ENCODE measurements around the gene MAMDC4.

Gene MAMDC4

DNA sequence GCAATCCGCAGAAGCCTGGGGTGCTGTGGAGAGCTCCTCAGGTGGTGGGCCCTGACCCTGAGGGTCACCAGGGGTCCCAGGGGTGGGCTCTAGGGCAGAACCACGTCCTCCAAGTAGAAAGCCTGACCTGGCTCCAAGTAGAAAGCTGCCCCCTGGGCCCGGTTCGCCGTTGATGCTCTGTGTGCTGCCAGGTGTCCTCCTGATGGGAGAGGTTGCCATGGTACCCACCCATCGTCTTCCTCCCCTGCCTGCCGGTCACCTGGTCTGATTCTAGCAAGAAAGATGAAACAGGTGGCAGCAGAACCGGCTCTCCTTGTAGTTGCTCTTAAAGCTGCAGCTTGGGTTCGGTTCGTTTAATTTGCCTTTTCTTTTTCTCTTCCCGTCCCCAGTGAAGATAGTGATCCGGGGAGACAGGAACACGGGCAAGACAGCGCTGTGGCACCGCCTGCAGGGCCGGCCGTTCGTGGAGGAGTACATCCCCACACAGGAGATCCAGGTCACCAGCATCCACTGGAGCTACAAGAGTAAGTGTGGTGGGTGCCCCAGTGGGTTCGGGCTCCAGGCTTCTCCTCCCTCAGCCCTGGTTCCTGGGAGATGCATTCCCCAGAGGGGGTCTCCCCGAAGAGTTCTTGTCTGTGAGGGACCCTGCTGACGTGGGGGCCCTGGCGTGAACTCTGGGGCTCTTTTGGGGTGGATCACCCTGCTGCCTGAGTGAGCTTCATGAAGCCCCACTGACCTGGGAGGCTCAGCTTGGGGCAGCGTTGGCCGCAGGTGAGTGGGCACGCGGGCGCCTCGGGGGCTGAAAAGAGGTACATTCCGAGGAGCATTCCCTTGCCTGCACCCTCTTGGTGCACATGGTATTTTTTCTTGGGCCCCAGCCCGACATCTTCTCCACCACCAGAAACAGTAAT is 28.8 kb upstream of the MAMDC4 start:
- TF ChIP-seq ZNF623 (tag by site-specific recombination; IDR thresholded peaks at IDR 0.05) (no peak), ZNF223 (tag by site-specific recombination; IDR thresholded peaks at IDR 0.05) (peak; percentile 70; the same call in 1 of the 2 replicates)
- TF ChIP-seq, protein P1, sequence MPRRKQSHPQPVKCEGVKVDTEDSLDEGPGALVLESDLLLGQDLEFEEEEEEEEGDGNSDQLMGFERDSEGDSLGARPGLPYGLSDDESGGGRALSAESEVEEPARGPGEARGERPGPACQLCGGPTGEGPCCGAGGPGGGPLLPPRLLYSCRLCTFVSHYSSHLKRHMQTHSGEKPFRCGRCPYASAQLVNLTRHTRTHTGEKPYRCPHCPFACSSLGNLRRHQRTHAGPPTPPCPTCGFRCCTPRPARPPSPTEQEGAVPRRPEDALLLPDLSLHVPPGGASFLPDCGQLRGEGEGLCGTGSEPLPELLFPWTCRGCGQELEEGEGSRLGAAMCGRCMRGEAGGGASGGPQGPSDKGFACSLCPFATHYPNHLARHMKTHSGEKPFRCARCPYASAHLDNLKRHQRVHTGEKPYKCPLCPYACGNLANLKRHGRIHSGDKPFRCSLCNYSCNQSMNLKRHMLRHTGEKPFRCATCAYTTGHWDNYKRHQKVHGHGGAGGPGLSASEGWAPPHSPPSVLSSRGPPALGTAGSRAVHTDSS (tag by site-specific recombination; IDR thresholded peaks at IDR 0.05) = 0 out of 2 replicates have a peak, but pooled peaks have one; percentile 45
- ChIA-PET POLR2A (interaction anchor here (0.5 to 1.4 kb wide), 6 partner anchors 12 to 353 kb away, joined by 3 to 13 read pairs (median 4); partner anchors contain the start of gene RABL6), CTCF (interaction anchor here (0.7 to 3.6 kb wide), 6 partner anchors 9 to 124 kb away, joined by 3 to 14 read pairs (median 4); partner anchors contain the start of gene AJM1)
- Histone ChIP-seq H3K4me1 (ENCODE audit: control insufficient read depth, insufficient read depth, low read length) (no peaks in the 10 kb centered on the region), H3K27ac (ENCODE audit: extremely low read depth, low read depth, low read length) (no peak overlapping the region), H3K9me3 (ENCODE audit: control insufficient read depth, insufficient read depth, low read depth, low read length) (no peaks in the 10 kb centered on the region), H3K4me3 (ENCODE audit: low read depth, low read length) (no peak overlapping the region), H3K36me3 (ENCODE audit: control insufficient read depth in 2 of 2, insufficient read depth in 1 of 2, low read length in 2 of 2) (peaks cover 6 to 52% of the 10 kb centered on the region in 2 experiments; a peak in 2 of 3 replicates)

DNA sequence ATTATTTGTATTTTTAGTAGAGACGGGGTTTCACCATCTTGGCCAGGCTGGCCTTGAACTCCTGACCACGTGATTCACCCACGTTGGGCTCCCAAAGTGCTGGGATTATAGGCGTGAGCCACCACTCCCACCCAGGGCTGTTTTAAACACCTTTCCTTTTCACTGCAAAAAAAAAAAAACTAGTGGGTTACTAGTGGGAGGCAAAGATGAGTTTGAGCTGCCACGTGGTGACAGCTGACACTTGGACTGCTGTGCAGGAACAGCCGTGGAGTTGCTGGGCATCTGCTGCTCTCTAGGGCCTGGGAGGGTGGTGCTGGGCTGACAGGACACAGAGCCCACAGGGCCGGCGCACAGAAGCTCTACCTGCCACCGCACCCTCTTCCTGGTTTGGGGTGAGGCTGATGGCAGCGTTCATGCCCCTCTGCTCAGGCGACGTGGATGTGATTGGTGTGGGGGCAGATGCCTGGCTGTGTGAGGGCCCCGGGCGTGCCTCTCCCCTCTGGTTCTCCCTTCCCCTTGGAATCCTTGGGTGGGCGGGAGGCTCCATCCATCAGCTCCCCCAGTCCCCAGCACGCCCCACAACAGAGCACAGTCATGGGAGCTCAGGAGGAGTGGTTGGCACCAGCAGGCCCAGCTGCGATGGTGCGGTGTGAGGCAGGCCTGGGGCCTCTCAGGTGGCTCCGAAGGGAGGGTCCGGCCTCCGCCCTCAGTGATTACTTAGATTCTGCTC is 27.5 kb upstream of the MAMDC4 start:
- TF ChIP-seq SP7 (tag by site-specific recombination; IDR thresholded peaks at IDR 0.05) (no peak), ZFHX2 (tag by site-specific recombination; conservative IDR thresholded peaks at IDR 0.05) (peak; percentile 34; the same call in 1 of the 2 replicates)
- Histone ChIP-seq H3K9me3 (ENCODE audit: control insufficient read depth, insufficient read depth, low read depth, low read length) (no peaks in the 10 kb centered on the region), H3K36me3 (ENCODE audit: control insufficient read depth in 2 of 2, insufficient read depth in 1 of 2, low read length in 2 of 2) (peaks cover 3 to 65% of the 10 kb centered on the region in 2 experiments; a peak in 2 of 3 replicates), H3K27ac (ENCODE audit: extremely low read depth, low read depth, low read length) (no peak overlapping the region), H3K4me3 (ENCODE audit: low read depth, low read length) (no peak overlapping the region), H3K4me1 (ENCODE audit: control insufficient read depth, insufficient read depth, low read length) (no peaks in the 10 kb centered on the region)
- POLR2A ChIA-PET = interaction anchor here (0.5 to 1.4 kb wide), 3 partner anchors 24 to 210 kb away, joined by 3 to 4 read pairs (median 4); no protein-coding TSS in a partner anchor
- CTCF ChIA-PET = interaction anchor here (1.3 to 3.6 kb wide), 2 partner anchors 16 to 18 kb away, joined by 3 to 14 read pairs; partner anchors contain the start of gene AJM1

DNA sequence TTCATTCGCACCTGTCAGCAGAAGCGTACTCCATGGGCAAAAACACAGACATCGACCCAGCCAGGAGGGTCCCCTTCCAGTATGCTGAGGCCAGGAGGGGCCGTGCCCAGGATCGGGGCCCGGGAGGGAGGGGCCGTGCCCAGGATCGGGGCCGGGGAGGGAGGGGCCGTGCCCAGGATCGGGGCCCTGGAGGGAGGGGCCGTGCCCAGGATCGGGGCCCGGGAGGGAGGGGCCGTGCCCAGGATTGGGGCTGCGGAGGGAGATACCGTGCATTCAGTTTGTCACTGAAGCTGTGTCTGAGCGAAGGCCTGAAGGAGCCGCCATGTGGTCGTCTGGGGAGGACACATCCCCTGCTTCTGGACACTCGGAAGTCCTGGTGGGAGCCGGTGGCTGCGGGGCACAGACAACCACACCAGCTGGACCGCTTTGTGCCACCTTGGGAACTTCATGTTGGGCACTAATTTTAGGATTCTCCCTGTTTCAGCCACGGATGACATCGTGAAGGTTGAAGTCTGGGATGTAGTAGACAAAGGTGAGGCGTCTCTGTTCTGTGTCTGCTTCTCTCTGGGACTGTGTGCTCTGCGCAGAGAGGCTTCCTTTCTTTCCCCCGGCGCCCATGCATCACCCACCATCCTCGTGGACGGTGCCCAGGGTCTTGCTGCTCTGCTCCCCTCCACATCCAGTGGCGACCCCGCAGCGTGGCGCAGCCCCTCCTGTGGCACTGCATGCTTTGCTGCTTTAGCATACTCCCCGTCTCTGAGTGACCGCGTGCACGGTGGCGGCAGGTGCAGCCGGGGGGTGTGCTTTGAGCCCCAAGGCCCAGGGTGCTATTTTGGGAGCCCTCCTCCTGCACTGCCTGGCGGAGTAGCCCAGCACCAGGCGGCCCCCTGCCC is 26.6 kb upstream of the MAMDC4 start:
- Histone ChIP-seq H3K4me3 (ENCODE audit: low read depth, low read length) (no peak overlapping the region), H3K36me3 (ENCODE audit: control insufficient read depth in 2 of 2, insufficient read depth in 1 of 2, low read length in 2 of 2) (peaks cover 0 to 74% of the 10 kb centered on the region in 2 experiments; a peak in 2 of 3 replicates), H3K4me1 (ENCODE audit: control insufficient read depth, insufficient read depth, low read length) (no peaks in the 10 kb centered on the region), H3K27ac (ENCODE audit: extremely low read depth, low read depth, low read length) (no peak overlapping the region), H3K9me3 (ENCODE audit: control insufficient read depth, insufficient read depth, low read depth, low read length) (no peaks in the 10 kb centered on the region)
- ChIA-PET POLR2A (interaction anchor here (0.5 kb wide), 2 partner anchors 69 to 209 kb away, joined by 4 read pairs; no protein-coding TSS in a partner anchor), CTCF (interaction anchor here (0.6 to 3.6 kb wide), 4 partner anchors 17 to 120 kb away, joined by 3 to 14 read pairs (median 3); partner anchors contain the start of gene AJM1)
- no peak for TF ChIP-seq ZNF549 (tag by site-specific recombination; IDR thresholded peaks at IDR 0.05)
- no peak for TF ChIP-seq OVOL3 (tag by site-specific recombination; IDR thresholded peaks at IDR 0.05)
- TF ChIP-seq, protein P2, sequence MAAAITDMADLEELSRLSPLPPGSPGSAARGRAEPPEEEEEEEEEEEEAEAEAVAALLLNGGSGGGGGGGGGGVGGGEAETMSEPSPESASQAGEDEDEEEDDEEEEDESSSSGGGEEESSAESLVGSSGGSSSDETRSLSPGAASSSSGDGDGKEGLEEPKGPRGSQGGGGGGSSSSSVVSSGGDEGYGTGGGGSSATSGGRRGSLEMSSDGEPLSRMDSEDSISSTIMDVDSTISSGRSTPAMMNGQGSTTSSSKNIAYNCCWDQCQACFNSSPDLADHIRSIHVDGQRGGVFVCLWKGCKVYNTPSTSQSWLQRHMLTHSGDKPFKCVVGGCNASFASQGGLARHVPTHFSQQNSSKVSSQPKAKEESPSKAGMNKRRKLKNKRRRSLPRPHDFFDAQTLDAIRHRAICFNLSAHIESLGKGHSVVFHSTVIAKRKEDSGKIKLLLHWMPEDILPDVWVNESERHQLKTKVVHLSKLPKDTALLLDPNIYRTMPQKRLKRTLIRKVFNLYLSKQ (tag by site-specific recombination; IDR thresholded peaks at IDR 0.05; ENCODE audit: borderline replicate concordance) = no peak
- TF ChIP-seq ZNF302 (tag by site-specific recombination; IDR thresholded peaks at IDR 0.05; ENCODE audit: low read depth) = no peak
- TF ChIP-seq RBAK (tag by site-specific recombination; IDR thresholded peaks at IDR 0.05) = no peak
- TF ChIP-seq, protein P3, sequence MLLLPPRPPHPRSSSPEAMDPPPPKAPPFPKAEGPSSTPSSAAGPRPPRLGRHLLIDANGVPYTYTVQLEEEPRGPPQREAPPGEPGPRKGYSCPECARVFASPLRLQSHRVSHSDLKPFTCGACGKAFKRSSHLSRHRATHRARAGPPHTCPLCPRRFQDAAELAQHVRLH (tag by site-specific recombination; IDR thresholded peaks at IDR 0.05) = no peak
- TF ChIP-seq, protein P4, sequence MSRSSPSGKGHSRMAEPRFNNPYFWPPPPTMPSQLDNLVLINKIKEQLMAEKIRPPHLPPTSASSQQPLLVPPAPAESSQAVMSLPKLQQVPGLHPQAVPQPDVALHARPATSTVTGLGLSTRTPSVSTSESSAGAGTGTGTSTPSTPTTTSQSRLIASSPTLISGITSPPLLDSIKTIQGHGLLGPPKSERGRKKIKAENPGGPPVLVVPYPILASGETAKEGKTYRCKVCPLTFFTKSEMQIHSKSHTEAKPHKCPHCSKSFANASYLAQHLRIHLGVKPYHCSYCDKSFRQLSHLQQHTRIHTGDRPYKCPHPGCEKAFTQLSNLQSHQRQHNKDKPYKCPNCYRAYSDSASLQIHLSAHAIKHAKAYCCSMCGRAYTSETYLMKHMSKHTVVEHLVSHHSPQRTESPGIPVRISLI (tag by site-specific recombination; IDR thresholded peaks at IDR 0.05) = no peak
- no peak for TF ChIP-seq PRDM1 (tag by site-specific recombination; IDR thresholded peaks at IDR 0.05)
- no peak for TF ChIP-seq ZNF510 (tag by site-specific recombination; IDR thresholded peaks at IDR 0.05; ENCODE audit: insufficient replicate concordance)
- TF ChIP-seq ZNF169 (tag by site-specific recombination; IDR thresholded peaks at IDR 0.05) = no peak
- TF ChIP-seq BCL11B (tag by site-specific recombination; IDR thresholded peaks at IDR 0.05; ENCODE audit: low read depth) = no peak
- TF ChIP-seq ZEB2 (tag by site-specific recombination; IDR thresholded peaks at IDR 0.05) = no peak
- no peak for TF ChIP-seq ZBTB7A (tag by site-specific recombination; IDR thresholded peaks at IDR 0.05; ENCODE audit: low read depth)
- no peak for TF ChIP-seq ZNF555 (tag by site-specific recombination; conservative IDR thresholded peaks at IDR 0.05)
- TF ChIP-seq, protein P1 (tag by site-specific recombination; IDR thresholded peaks at IDR 0.05) = no peak
- no peak for TF ChIP-seq SP7 (tag by site-specific recombination; IDR thresholded peaks at IDR 0.05)
